ENCODE data around the gene CGREF1.
"Not testable (repeated sequence)": the region's sequence is repeated elsewhere in the genome, so short reads cannot be mapped to it uniquely, and the experiment has no call there.

CGREF1 gene

GRCh38 chr2:27111392-27112078 lies 7.4 kb downstream of the CGREF1 start:
- H3K9me3 ChIP-seq (ENCODE audit: control insufficient read depth in 2 of 2, low read length in 2 of 2); H3K27ac ChIP-seq (ENCODE audit: low read depth in 2 of 2, low read length in 2 of 2); H3K4me1 ChIP-seq (ENCODE audit: control insufficient read depth in 2 of 2, insufficient read depth in 2 of 2, low read length in 2 of 2); H3K4me3 ChIP-seq (ENCODE audit: low read length in 2 of 2); H3K27me3 ChIP-seq (ENCODE audit: control insufficient read depth in 2 of 2, insufficient read depth in 2 of 2, low read length in 2 of 2); H3K9ac ChIP-seq (ENCODE audit: low read depth in 1 of 2, low read length in 2 of 2); H3K36me3 ChIP-seq (ENCODE audit: control insufficient read depth in 2 of 2, insufficient read depth in 2 of 2, low read length in 2 of 2): not testable (repeated sequence)

GRCh38 chr2:27110603-27111352 lies 8.2 kb downstream of the CGREF1 start:
- H3K36me3 ChIP-seq (ENCODE audit: control insufficient read depth in 2 of 2, insufficient read depth in 2 of 2, low read length in 2 of 2); H3K9ac ChIP-seq (ENCODE audit: low read depth in 1 of 2, low read length in 2 of 2); H3K4me3 ChIP-seq (ENCODE audit: low read length in 2 of 2); H3K9me3 ChIP-seq (ENCODE audit: control insufficient read depth in 2 of 2, low read length in 2 of 2); H3K27ac ChIP-seq (ENCODE audit: low read depth in 2 of 2, low read length in 2 of 2); H3K4me1 ChIP-seq (ENCODE audit: control insufficient read depth in 2 of 2, insufficient read depth in 2 of 2, low read length in 2 of 2); H3K27me3 ChIP-seq (ENCODE audit: control insufficient read depth in 2 of 2, insufficient read depth in 2 of 2, low read length in 2 of 2): not testable (repeated sequence)

- no peak overlapping the region for H3K27ac ChIP-seq (ENCODE audit: low read depth in 2 of 2, low read length in 2 of 2)
- H3K4me3 ChIP-seq (ENCODE audit: low read length in 2 of 2) = no peak overlapping the region
- H3K9me3 ChIP-seq (ENCODE audit: control insufficient read depth in 2 of 2, low read length in 2 of 2) = no peaks in the 10 kb centered on the region
- no peak overlapping the region for H3K9ac ChIP-seq (ENCODE audit: low read depth in 1 of 2, low read length in 2 of 2)
- H3K27me3 ChIP-seq (ENCODE audit: control insufficient read depth in 2 of 2, insufficient read depth in 2 of 2, low read length in 2 of 2) = no peaks in the 10 kb centered on the region
- no peaks in the 10 kb centered on the region for H3K36me3 ChIP-seq (ENCODE audit: control insufficient read depth in 2 of 2, insufficient read depth in 2 of 2, low read length in 2 of 2)
- H3K4me1 ChIP-seq (ENCODE audit: control insufficient read depth in 2 of 2, insufficient read depth in 2 of 2, low read length in 2 of 2) = no peaks in the 10 kb centered on the region
Measured at GRCh38 chr2:27109083-27109482, 9.8 kb downstream of the CGREF1 start.

- H3K9ac ChIP-seq (ENCODE audit: low read depth in 1 of 2, low read length in 2 of 2) = no peak overlapping the region
- no peaks in the 10 kb centered on the region for H3K9me3 ChIP-seq (ENCODE audit: control insufficient read depth in 2 of 2, low read length in 2 of 2)
- no peak overlapping the region for H3K27ac ChIP-seq (ENCODE audit: low read depth in 2 of 2, low read length in 2 of 2)
- H3K4me1 ChIP-seq (ENCODE audit: control insufficient read depth in 2 of 2, insufficient read depth in 2 of 2, low read length in 2 of 2) = no peaks in the 10 kb centered on the region
- H3K27me3 ChIP-seq (ENCODE audit: control insufficient read depth in 2 of 2, insufficient read depth in 2 of 2, low read length in 2 of 2) = no peaks in the 10 kb centered on the region
- H3K4me3 ChIP-seq (ENCODE audit: low read length in 2 of 2) = no peak overlapping the region
- no peaks in the 10 kb centered on the region for H3K36me3 ChIP-seq (ENCODE audit: control insufficient read depth in 2 of 2, insufficient read depth in 2 of 2, low read length in 2 of 2)
Measured at GRCh38 chr2:27108221-27108620, 10.7 kb downstream of the CGREF1 start.

GRCh38 chr2:27105981-27106380 lies 12.9 kb downstream of the CGREF1 start:
- H3K27me3 ChIP-seq (ENCODE audit: control insufficient read depth in 2 of 2, insufficient read depth in 2 of 2, low read length in 2 of 2) = no peaks in the 10 kb centered on the region

GRCh38 chr2:27102329-27102728 lies 16.6 kb downstream of the CGREF1 start:
- H3K9ac ChIP-seq (ENCODE audit: low read depth in 1 of 2, low read length in 2 of 2) = no peak overlapping the region
- no peak overlapping the region for H3K27ac ChIP-seq (ENCODE audit: low read depth in 2 of 2, low read length in 2 of 2)
- H3K27me3 ChIP-seq (ENCODE audit: control insufficient read depth in 2 of 2, insufficient read depth in 2 of 2, low read length in 2 of 2) = no peaks in the 10 kb centered on the region
- H3K4me3 ChIP-seq (ENCODE audit: low read length in 2 of 2) = no peak overlapping the region
- no peaks in the 10 kb centered on the region for H3K4me1 ChIP-seq (ENCODE audit: control insufficient read depth in 2 of 2, insufficient read depth in 2 of 2, low read length in 2 of 2)
- H3K36me3 ChIP-seq (ENCODE audit: control insufficient read depth in 2 of 2, insufficient read depth in 2 of 2, low read length in 2 of 2) = peaks cover 0 to 3% of the 10 kb centered on the region in 2 donors
- no peaks in the 10 kb centered on the region for H3K9me3 ChIP-seq (ENCODE audit: control insufficient read depth in 2 of 2, low read length in 2 of 2)

More at GRCh38 chr2:27105981-27106380, 12.9 kb downstream of the CGREF1 start:
- Histone ChIP-seq H3K36me3 (ENCODE audit: control insufficient read depth in 2 of 2, insufficient read depth in 2 of 2, low read length in 2 of 2) (no peaks in the 10 kb centered on the region), H3K9me3 (ENCODE audit: control insufficient read depth in 2 of 2, low read length in 2 of 2) (no peaks in the 10 kb centered on the region), H3K9ac (ENCODE audit: low read depth in 1 of 2, low read length in 2 of 2) (no peak overlapping the region), H3K4me1 (ENCODE audit: control insufficient read depth in 2 of 2, insufficient read depth in 2 of 2, low read length in 2 of 2) (no peaks in the 10 kb centered on the region), H3K4me3 (ENCODE audit: low read length in 2 of 2) (no peak overlapping the region), H3K27ac (ENCODE audit: low read depth in 2 of 2, low read length in 2 of 2) (no peak overlapping the region)

GRCh38 chr2:27100036-27100435 lies 18.9 kb downstream of the CGREF1 start:
- Histone ChIP-seq H3K27ac (ENCODE audit: low read depth in 2 of 2, low read length in 2 of 2) (no peak overlapping the region), H3K9me3 (ENCODE audit: control insufficient read depth in 2 of 2, low read length in 2 of 2) (no peaks in the 10 kb centered on the region)

GRCh38 chr2:27099334-27099955 lies 19.5 kb downstream of the CGREF1 start:
- Histone ChIP-seq H3K36me3 (ENCODE audit: control insufficient read depth in 2 of 2, insufficient read depth in 2 of 2, low read length in 2 of 2) (peaks cover 0 to 3% of the 10 kb centered on the region in 2 donors), H3K4me1 (ENCODE audit: control insufficient read depth in 2 of 2, insufficient read depth in 2 of 2, low read length in 2 of 2) (no peaks in the 10 kb centered on the region), H3K9ac (ENCODE audit: low read depth in 1 of 2, low read length in 2 of 2) (no peak overlapping the region), H3K4me3 (ENCODE audit: low read length in 2 of 2) (no peak overlapping the region), H3K27ac (ENCODE audit: low read depth in 2 of 2, low read length in 2 of 2) (no peak overlapping the region), H3K9me3 (ENCODE audit: control insufficient read depth in 2 of 2, low read length in 2 of 2) (no peaks in the 10 kb centered on the region), H3K27me3 (ENCODE audit: control insufficient read depth in 2 of 2, insufficient read depth in 2 of 2, low read length in 2 of 2) (no peaks in the 10 kb centered on the region)

More at GRCh38 chr2:27100036-27100435, 18.9 kb downstream of the CGREF1 start:
- Histone ChIP-seq H3K36me3 (ENCODE audit: control insufficient read depth in 2 of 2, insufficient read depth in 2 of 2, low read length in 2 of 2) (peaks cover 0 to 3% of the 10 kb centered on the region in 2 donors), H3K4me3 (ENCODE audit: low read length in 2 of 2) (no peak overlapping the region), H3K27me3 (ENCODE audit: control insufficient read depth in 2 of 2, insufficient read depth in 2 of 2, low read length in 2 of 2) (no peaks in the 10 kb centered on the region), H3K4me1 (ENCODE audit: control insufficient read depth in 2 of 2, insufficient read depth in 2 of 2, low read length in 2 of 2) (no peaks in the 10 kb centered on the region), H3K9ac (ENCODE audit: low read depth in 1 of 2, low read length in 2 of 2) (no peak overlapping the region)

GRCh38 chr2:27097341-27097740 lies 21.6 kb downstream of the CGREF1 start:
- Histone ChIP-seq H3K27ac (ENCODE audit: low read depth in 2 of 2, low read length in 2 of 2) (no peak overlapping the region), H3K4me1 (ENCODE audit: control insufficient read depth in 2 of 2, insufficient read depth in 2 of 2, low read length in 2 of 2) (peaks cover 4 to 7% of the 10 kb centered on the region in 2 donors), H3K27me3 (ENCODE audit: control insufficient read depth in 2 of 2, insufficient read depth in 2 of 2, low read length in 2 of 2) (no peaks in the 10 kb centered on the region), H3K9ac (ENCODE audit: low read depth in 1 of 2, low read length in 2 of 2) (no peak overlapping the region), H3K4me3 (ENCODE audit: low read length in 2 of 2) (no peak overlapping the region), H3K9me3 (ENCODE audit: control insufficient read depth in 2 of 2, low read length in 2 of 2) (no peaks in the 10 kb centered on the region), H3K36me3 (ENCODE audit: control insufficient read depth in 2 of 2, insufficient read depth in 2 of 2, low read length in 2 of 2) (peaks cover 0 to 3% of the 10 kb centered on the region in 2 donors)

- H3K9ac ChIP-seq (ENCODE audit: low read depth in 1 of 2, low read length in 2 of 2) = no peak overlapping the region
- no peaks in the 10 kb centered on the region for H3K9me3 ChIP-seq (ENCODE audit: control insufficient read depth in 2 of 2, low read length in 2 of 2)
- no peaks in the 10 kb centered on the region for H3K27me3 ChIP-seq (ENCODE audit: control insufficient read depth in 2 of 2, insufficient read depth in 2 of 2, low read length in 2 of 2)
- H3K4me1 ChIP-seq (ENCODE audit: control insufficient read depth in 2 of 2, insufficient read depth in 2 of 2, low read length in 2 of 2) = peaks cover 4 to 7% of the 10 kb centered on the region in 2 donors
- no peak overlapping the region for H3K4me3 ChIP-seq (ENCODE audit: low read length in 2 of 2)
- H3K36me3 ChIP-seq (ENCODE audit: control insufficient read depth in 2 of 2, insufficient read depth in 2 of 2, low read length in 2 of 2) = peaks cover 0 to 3% of the 10 kb centered on the region in 2 donors
- no peak overlapping the region for H3K27ac ChIP-seq (ENCODE audit: low read depth in 2 of 2, low read length in 2 of 2)
Measured at GRCh38 chr2:27096748-27097297, 22.1 kb downstream of the CGREF1 start.
